GM12892 (cell line): ENCODE data around the gene SSR1.
"Not testable (repeated sequence)": the region's sequence is repeated elsewhere in the genome, so short reads cannot be mapped to it uniquely, and the experiment has no call there.

Source experiments
- DNase-seq: peaks from one replicate; pipeline ENCODE4 v3.0.0; 2011; ENCODE audit not compliant: insufficient read length
- FAIRE-seq: peaks from 2 replicates; lab custom pipeline; 2011; peaks lifted over from hg19 to GRCh38; lab: Jason Lieb, UNC
- POLR2A ChIP-seq: IDR thresholded peaks from 2 replicates; pipeline ENCODE4 v1.6.1; 2011; ENCODE audit warnings: low read depth, low read length, control low read depth
- POLR2AphosphoS5 ChIP-seq: IDR thresholded peaks from 2 replicates; pipeline ENCODE4 v1.6.1; 2011; ENCODE audit warnings: low read depth, low read length, control low read depth
- TAF1 ChIP-seq: IDR thresholded peaks from 2 replicates; pipeline ENCODE4 v1.6.1; 2011; ENCODE audit warnings: low read depth, mild to moderate bottlenecking, control low read depth, low read length, borderline replicate concordance

SSR1 gene

GRCh38 chr6:7332090-7332745 is 19.2 kb upstream of the SSR1 start:
- DNase-seq (no peak), FAIRE-seq (no peak)
- TF ChIP-seq POLR2AphosphoS5: no peak
- no peak for TF ChIP-seq POLR2A
- TF ChIP-seq TAF1: no peak

GRCh38 chr6:7331452-7331851 is 18.5 kb upstream of the SSR1 start:
- TF ChIP-seq POLR2A (no peak), POLR2AphosphoS5 (no peak), TAF1 (no peak)
- no peak for FAIRE-seq
- DNase-seq: no peak

GRCh38 chr6:7328243-7328642 is 15.2 kb upstream of the SSR1 start:
- TF ChIP-seq TAF1 (no peak), POLR2A (no peak)
- FAIRE-seq (no peak), DNase-seq (no peak)

- DNase-seq: no peak
- TF ChIP-seq POLR2A (no peak), POLR2AphosphoS5 (no peak), TAF1 (no peak)
- FAIRE-seq: no peak
Observed at GRCh38 chr6:7325750-7326149, 12.8 kb upstream of the SSR1 start.

- DNase-seq: no peak
Observed at GRCh38 chr6:7324520-7324919, 11.5 kb upstream of the SSR1 start.

GRCh38 chr6:7323074-7323473 is 10.1 kb upstream of the SSR1 start:
- no peak for DNase-seq
- TF ChIP-seq TAF1 (no peak), POLR2AphosphoS5 (no peak), POLR2A (no peak)

More at GRCh38 chr6:7324520-7324919, 11.5 kb upstream of the SSR1 start:
- peak; percentile 44 for FAIRE-seq
- TF ChIP-seq POLR2A (no peak), TAF1 (no peak), POLR2AphosphoS5 (no peak)

GRCh38 chr6:7321866-7322265 is 8.9 kb upstream of the SSR1 start:
- FAIRE-seq: not testable (repeated sequence)

More at GRCh38 chr6:7323074-7323473, 10.1 kb upstream of the SSR1 start:
- no peak for FAIRE-seq

GRCh38 chr6:7319406-7319805 is 6.4 kb upstream of the SSR1 start:
- FAIRE-seq: not testable (repeated sequence)

More at GRCh38 chr6:7321866-7322265, 8.9 kb upstream of the SSR1 start:
- DNase-seq: not testable (repeated sequence)

GRCh38 chr6:7317538-7317937 is 4.5 kb upstream of the SSR1 start:
- TF ChIP-seq POLR2A (no peak), POLR2AphosphoS5 (no peak), TAF1 (no peak)
- FAIRE-seq (no peak), DNase-seq (no peak)

More at GRCh38 chr6:7319406-7319805, 6.4 kb upstream of the SSR1 start:
- not testable (repeated sequence) for DNase-seq

GRCh38 chr6:7316658-7317533 is 3.9 kb upstream of the SSR1 start:
- FAIRE-seq (no peak), DNase-seq (no peak)
- TF ChIP-seq POLR2A (no peak), TAF1 (no peak), POLR2AphosphoS5 (no peak)

GRCh38 chr6:7315948-7316365 is 3.0 kb upstream of the SSR1 start:
- no peak for FAIRE-seq
- no peak for DNase-seq
- no peak for TF ChIP-seq TAF1
- no peak for TF ChIP-seq POLR2A
- no peak for TF ChIP-seq POLR2AphosphoS5

GRCh38 chr6:7315087-7315947 is 2.3 kb upstream of the SSR1 start:
- DNase-seq, FAIRE-seq: not testable (repeated sequence)
